ENCODE results near the gene AGAP6.
"Not testable (repeated sequence)": the region's sequence is repeated elsewhere in the genome, so short reads cannot be mapped to it uniquely, and the experiment has no call there.

Gene AGAP6

DNA sequence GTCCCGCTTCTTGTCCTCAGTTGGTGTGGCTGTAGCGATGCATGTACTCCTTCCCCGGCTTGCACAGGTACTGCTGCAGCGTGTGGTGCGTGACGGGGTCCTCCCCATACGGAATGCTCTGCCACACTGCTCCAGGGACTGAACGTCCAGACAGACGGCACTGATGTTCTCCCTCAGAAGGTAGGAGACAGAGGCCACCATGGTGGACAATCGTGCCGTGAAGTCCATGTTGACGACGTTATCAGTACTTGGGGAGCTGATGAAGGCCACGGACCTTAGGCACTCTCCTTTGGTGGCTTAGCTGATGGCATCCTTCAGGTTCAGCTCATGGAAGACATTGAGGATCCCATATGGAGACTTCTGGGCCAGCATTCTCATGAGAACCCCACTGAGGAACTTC is 37.4 kb downstream of the AGAP6 start:
- DNase-seq: no peak

DNA sequence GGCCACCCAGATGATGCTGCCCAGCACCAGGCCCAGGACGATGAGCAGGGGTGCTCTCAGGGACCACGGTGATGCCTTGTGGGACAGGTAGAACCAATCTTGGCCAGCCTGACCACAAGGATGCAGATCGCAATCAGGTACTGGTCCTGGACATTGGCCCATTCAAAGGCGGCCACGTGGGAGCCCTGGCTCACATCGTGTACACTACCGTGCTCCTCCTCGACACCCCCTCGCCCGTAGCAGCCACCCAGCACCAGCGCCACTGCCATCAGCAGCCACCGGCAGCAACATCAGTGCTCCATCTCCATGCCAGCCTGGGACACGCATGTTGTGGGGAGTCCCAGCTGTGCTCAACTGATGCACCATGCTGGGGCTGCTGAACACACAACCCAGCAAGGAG is 39.0 kb downstream of the AGAP6 start:
- no peak for DNase-seq

DNA sequence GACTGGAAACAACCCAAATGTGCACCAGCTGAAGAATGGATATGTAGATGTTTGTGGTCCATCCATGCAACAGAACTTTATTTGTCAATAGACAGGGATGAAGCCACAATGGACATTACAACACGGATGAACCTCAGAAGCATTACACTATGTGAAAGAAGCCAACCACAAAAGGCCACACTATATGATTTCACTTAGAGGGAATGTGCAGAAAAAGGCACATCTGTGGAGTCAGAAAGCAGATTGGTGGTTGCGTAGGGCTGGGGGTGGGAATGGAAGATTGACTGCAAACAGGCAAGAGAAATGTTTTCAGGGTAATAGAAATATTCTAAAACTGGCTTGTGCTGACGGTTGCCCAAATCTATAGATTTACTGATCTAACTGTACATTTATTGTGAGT is 45.3 kb downstream of the AGAP6 start:
- DNase-seq: no peak

DNA sequence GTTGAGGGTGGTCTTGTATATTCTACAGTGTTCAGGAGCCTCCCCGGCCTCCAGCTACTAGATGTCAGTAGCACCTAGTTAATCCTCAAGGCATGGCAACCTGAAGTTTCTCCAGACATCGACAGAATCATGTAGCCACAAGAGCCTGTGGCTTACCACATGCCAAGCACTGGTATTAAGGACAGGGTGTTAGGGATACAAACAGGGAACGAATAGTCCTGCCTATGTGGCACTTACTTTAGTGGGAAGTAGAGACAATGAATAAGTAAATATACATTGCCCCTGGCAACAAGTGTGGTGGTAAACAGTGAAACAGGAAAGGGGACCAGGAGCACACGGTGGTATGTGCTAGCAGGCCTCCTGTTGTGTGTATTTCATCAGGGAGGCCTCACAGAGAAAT is 47.1 kb downstream of the AGAP6 start:
- DNase-seq: peak; percentile 48

DNA sequence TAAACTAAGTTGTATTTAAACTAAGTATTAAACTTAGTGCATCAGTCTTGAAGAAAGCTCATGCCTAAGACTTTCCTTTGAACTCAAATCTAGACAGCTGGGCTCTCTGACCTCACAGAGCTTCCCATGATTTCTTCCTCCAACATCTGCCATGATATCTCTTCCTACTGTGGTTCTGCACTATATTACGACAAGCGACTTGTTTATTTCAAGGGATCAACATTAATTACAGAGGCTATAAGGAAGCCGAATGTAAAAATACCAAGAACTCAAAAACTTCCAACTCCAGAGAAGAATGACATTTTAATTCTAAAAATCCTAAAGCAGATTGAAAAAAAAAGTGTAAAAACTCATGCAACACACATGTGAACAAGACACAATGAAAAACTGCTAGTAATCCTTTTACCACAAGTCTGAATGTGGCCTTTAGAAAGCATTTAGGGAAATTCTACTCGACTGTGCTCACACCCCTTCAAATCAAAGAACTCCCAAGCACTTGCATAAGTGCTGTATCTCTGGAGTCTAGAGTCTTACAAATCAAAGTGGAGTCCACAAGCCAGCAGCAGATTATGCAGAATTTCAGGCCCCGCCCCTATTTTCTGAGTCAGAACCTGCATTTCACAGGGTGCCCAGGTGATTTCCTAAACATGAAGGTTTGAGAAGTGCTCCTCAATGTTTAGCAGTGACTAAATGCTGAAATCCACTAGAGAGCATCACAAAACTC is 56.9 kb downstream of the AGAP6 start:
- no peak for DNase-seq

DNA sequence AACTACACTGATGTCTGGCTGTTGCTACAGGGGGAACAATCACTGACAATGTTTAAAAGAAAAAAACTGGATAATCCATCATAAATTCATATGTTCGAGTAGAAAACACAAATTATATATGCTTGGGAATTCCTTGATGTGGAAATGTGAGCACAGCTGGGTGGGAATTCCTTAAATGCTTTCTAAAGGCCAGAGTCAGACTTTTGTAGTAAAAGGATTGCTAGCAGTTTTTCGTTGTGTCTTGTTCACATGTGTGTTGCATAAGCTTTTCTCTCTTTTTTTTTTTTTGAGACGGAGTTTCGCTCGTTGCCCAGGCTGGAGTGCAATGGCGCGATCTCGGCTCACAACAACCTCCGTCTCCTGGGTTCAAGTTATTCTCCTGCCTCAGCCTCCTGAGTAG is 58.3 kb downstream of the AGAP6 start:
- not testable (repeated sequence) for DNase-seq

DNA sequence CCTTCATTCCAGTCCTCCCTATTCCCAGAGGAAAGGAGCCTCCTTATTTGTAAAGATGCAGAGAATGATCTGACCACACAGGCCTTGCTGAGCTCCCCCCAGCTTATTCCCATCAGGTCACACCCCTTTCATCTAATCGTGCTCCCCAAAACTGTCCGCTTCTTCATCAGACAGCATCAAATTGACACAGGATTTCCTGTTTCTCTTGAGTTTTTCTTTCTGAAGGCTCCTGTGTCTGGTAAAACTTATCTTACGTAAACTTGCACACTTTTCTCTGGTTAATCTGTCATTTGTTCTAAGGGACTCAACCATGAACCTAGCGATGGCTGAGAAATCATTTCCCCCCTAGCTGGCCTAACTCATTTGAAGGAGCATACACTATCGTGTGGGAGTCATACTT is 59.4 kb downstream of the AGAP6 start:
- not testable (repeated sequence) for DNase-seq

DNA sequence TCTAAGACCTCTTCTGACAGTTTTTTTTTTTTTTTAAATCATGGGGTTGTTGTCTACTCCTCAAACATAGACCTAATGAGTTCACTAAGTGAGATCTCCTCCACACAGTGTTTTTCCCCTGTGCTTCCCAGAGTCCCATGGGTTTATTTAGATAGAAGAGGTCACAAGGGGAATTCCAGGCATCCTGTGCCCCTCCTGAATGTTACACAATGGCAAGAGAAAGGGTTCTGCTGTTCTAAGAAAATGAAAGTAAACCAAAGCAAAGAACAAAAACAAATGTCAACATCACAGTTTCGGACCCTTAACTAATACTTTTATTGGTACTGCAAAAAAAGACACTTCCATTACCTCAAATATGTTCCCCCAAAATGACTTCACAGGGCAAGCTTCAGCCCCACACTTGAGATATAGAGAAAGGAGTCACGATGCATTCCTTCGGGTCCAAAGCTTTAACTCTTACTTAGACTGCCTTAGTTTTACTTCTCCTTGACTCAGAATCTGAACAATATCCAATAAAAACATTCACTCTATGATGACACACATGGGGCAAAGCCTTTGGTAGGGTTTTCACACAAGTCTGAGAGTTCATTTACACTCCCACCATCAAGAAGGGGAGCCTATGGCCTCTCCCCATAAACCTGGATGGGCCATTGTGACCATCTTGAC is 63.9 kb downstream of the AGAP6 start:
- DNase-seq: not testable (repeated sequence)

DNA sequence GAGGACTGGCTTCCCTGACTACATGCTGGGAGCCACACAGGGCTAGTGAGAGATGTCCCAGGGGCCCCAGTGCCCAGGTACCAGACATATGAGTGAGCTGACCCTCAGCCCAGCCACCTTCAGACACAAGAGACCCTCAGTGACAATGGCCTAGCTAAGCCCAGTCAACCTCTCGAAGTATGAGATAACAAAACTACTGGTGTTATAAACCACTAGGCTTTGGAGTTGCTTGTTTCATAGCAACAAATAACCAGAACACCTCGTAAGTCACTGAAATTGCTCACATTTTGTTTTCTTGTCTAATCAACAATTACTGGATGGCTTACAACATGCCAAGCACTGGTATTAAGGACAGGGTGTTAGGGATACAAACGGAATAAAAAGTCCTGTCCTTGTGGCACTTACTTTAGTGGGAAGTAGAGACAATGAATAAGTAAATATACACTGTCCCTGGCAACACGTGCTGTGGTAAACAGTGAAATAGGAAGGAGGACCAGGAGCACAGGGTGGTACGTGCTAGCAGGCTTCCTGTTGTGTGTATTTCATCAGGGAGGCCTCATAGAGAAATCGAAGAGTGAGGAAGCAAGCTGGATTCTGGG is 64.7 kb downstream of the AGAP6 start:
- DNase-seq: not testable (repeated sequence)

DNA sequence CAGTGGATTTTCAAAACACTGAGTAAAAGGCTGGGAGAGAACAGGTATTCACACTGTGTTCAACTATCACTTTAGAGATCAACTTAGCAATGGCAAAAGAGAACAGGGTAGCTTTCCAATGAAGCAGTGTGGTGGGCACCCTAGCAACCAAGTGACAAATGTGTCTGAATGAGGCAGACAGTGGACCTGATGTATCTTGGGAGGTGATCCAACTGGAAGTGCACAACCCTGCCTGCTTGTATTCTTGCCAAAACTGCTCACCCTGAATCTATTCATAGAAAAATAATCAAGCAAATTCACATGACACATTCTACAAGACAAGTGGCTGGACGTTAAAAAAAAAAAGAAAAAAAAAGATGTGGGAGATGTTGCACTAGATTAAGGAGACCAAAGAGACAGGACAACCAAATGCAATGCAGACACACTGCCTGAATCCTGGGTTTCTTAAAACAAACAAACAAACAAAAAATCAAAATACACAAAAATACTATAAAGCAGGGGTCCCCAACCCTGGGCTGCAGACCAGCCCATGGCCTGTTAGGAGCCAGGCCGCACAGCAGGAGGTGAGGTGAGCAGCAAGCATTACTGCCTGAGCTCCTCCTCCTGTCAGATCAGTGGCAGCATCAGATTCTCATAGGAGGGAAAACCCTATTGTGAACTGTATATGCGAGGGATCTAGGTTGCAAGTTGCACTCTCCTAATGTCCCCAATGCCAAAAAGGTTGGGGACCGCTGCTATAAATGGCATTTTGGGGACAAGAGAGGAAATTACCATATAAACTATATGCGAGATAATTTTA is 67.5 kb downstream of the AGAP6 start:
- not testable (repeated sequence) for DNase-seq

DNA sequence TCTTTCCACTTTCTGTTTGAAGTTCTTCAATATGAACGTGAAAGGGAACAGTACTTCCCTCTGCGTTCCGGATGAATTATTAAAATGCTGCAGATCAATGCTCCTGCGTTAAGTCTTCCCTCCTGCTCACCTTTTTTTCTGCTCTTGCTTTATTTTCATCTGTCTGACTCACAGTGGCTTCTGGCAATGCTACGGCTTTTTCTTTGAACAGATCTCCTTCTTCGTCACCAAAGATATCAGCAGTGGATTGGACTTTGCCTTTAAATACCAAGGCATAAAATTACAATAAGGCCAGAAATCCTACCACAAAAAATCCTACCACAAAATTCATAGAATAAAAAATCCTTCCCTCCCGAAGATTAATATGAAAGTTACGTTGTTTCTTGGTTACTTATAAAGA is 68.4 kb downstream of the AGAP6 start:
- DNase-seq: not testable (repeated sequence)

DNA sequence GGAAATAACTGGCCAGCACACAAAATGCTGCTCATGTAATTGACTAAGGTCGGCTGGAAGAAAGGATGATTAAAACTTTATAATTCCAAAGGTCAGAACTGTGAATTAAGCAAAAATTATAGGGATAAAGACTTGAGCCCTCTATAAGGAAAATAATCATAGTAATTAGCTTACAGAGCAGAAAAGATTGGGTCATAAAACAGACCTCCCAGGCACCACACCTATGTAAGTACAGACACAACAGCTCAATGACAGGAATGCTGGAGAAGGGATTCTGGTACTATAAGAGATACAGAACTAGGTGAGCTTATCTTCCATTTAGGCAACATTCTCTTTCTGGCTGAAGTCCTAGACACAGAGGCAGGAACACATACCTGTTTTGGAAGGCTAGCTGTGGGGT is 70.5 kb downstream of the AGAP6 start:
- DNase-seq: not testable (repeated sequence)

DNA sequence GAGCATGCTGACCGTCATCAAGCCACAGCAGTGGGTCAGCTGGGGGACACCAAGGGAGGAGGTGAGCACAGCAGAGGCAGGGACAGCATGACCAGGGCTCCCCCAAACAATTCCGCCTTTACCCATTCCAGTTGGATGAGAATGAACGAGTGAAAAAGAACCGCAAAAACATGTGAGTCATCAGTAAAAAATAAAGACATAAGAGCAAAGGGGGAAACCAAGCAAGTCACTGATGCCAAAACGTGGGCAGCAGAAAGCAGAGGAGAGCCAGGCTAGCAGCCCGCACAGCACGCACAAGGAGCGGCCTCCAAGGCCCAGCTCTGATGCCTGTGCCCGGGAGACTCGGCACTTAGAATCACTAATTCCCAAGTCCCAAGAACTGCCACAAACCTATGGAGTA is 71.7 kb downstream of the AGAP6 start:
- DNase-seq: not testable (repeated sequence)

Measured in NCI-H345 (cell line).